HG03432 (cell line): ENCODE results near the gene CUEDC2.
"Not testable (repeated sequence)": the region's sequence is repeated elsewhere in the genome, so short reads cannot be mapped to it uniquely, and the experiment has no call there.

Experiments used
- ATAC-seq: cut with Tn5 transposase; IDR thresholded peaks from one replicate; pipeline ENCODE4 v1.9.1; 2021; ENCODE audit warnings: mild to moderate bottlenecking, moderate library complexity; ENCODE audit not compliant: unreplicated experiment

Gene CUEDC2

DNA sequence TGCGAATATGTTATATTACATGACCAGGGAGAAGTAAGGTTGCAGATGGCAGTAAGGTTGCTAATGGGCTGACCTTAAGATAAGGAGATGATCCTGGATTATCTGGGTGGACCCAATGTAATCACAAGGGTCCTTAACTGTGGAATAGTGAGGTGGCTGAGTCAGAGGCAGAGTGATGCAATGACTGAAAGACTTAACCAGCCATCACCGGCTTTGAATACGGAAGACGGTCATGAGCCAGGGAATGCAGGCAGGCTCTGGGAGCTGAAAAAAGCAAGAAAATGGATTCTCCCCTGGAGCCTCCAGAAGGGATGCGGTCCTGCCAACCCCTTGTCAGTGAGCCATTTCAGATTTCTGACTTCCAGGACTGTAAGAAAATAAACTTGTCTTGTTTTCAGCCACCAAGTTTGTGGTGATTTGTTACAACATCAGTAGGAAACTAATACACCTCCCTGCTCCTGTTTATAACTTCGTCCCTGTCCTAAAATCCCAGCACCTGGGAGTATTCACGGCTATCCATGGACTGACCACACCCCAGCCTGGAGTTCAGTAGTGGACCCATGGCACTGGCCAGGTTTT, 23.6 kb upstream of the CUEDC2 start:
- no peak for ATAC-seq

DNA sequence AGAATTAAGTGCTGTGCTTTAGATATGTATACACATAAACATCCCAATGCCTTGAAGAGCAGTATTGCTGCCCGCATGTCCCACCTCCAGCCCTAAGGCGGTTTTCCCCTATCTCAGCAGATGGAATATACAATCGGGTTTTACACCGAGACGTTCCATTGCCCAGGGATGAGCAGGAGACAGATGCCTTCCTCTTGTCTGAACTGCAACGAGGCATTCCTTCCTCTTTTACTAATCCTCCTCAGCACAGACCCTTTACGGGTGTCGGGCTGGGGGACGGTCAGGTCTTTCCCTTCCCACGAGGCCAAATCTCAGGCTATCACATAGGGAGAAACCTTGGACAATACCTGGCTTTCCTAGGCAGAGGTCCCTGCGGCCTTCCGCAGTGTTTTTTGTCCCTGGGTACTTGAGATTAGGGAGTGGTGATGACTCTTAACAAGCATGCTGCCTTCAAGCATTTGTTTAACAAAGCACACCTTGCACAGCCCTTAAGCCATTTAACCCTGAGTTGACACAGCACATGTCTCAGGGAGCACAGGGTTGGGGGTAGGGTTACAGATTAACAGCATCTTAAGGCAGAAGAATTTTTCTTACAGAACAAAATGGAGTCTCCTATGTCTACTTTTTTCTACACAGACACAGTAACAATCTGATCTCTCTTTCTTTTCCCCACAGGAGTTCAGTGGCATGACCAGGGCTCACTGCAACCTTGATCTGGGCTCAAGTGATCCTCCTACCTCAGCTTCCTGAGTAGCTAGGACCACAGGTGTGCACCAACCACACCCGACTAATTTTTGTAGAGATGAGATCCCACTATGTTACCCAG, 22.5 kb upstream of the CUEDC2 start:
- ATAC-seq, result not testable (repeated sequence)

DNA sequence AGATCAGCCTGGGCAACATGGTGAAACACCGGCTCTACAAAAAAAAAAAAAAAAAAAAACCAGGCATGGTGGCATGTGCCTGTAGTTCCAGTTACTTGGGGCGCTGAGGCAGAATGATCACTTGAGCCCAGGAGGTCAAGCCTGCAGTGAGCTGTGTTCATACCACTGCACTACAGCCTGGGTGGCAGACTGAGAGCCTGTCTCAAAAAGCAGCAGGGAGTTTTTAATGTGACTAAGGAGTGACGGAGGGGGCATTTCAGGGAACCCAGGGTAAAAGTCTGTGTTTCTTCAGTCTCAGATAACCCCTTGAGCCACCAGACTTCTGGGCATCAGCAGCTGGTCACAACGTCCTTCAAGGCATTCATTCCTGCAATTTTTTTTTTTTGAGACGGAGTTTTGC, 21.1 kb upstream of the CUEDC2 start:
- ATAC-seq, result no peak

DNA sequence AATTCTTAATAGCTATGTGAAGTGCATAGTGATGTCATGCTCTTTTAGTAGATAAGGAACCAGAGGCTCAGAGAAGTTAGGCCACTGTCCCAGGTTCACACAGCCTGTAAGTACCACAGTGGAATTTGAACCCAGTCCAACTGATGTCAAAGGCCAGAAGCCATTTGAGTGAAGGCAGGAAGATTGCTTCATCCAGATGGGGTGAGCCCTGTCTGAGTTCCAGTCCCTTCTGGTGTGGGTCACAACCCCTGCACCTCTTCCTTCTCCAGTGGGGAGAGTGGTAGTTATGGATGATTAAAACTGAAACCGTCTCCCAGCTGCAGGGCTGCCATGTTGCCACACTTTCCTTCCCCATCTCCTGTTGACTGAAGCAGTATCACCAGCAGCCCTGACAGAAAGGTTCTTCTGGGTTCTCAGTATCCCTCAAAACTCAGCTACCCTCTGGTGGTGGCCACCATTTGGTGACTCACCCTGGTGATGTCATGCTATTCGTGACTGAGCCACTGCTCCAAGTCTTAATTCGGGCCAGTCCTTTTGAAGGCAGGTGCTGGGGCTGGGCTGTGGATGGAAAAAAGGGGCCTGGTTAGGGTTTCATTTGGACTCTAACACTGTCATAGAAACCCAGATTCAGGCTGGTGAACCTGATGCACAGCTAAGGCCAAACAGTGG, 20.4 kb upstream of the CUEDC2 start:
- ATAC-seq, result no peak

GRCh38 chr10:102451105-102451969, 19.0 kb upstream of the CUEDC2 start, which contains the start of gene C10orf95:
Gene C10orf95, minus strand, starts transcription at chr10:102451543. Its CDS starts 450 bp downstream, at chr10:102451093.
- no peak for ATAC-seq

GRCh38 chr10:102450374-102451104, 18.2 kb upstream of the CUEDC2 start:
- peak; percentile 79 for ATAC-seq

- no peak for ATAC-seq
Measured at GRCh38 chr10:102450124-102450373, 17.7 kb upstream of the CUEDC2 start.

GRCh38 chr10:102449321-102450123, 17.1 kb upstream of the CUEDC2 start:
- peak; percentile 46 for ATAC-seq

DNA sequence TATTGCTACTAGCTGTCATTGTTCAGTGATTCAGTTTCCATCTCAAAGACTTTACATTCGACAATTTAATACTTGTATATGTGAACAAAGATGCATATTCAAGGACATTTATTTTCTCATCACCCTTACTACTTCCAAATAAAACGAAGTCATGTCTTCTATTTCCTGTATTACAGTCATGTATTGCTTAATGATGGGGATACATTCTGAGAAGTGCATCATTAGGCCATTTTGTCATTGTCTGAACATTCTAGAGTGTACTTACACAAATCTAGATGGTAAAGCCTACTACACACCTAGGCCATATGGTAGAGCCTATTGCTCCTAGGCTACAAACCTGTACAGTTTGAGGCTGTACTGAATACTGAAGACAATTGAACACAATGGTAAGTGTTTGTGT, 12.5 kb upstream of the CUEDC2 start:
- ATAC-seq, result no peak

GRCh38 chr10:102438374-102438773, 6.0 kb upstream of the CUEDC2 start:
- no peak for ATAC-seq

DNA sequence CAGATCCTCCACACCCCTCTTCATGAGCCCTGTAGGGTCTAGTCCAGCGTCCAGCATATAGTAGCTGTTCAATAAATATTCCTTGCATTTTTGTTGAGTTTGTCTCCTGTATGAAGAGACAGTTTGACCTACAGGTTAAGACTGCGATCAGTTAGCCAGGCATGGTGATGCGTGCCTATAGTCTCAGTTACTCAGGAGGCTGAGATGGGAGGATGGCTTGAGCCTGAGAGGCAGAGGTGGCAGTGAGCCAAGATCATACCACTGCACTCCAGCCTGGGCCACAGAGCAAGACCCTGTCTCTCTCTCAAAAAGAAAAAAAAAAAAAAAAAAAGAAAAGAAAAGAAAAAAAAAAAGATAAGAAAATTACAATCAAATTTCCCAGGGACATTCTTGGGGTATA, 5.1 kb upstream of the CUEDC2 start:
- ATAC-seq, result no peak

DNA sequence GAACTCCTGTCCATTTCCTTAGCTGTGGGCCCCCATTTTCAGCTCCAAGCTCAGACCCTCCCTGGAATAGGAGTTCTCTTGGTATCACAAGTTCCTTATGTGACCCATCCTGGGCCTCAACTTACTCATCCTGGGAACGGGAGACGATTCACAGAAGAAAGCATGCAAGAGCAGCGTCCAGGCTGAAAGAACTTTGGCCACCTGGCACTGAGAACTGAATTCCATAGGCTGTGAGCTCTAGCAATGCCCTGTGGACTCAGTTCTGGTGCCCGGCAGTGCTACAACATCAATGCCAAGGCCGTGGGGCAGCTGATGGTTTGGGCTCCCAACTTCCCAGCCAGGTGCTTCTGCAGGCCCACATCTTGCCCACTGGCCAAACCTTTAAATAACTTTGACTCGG, 3.9 kb upstream of the CUEDC2 start:
- no peak for ATAC-seq

GRCh38 chr10:102435529-102436233, 3.3 kb upstream of the CUEDC2 start:
- ATAC-seq, result no peak

- no peak for ATAC-seq
Measured at GRCh38 chr10:102435133-102435497, 2.7 kb upstream of the CUEDC2 start.

GRCh38 chr10:102434394-102435132, 2.2 kb upstream of the CUEDC2 start:
- ATAC-seq, result no peak

DNA sequence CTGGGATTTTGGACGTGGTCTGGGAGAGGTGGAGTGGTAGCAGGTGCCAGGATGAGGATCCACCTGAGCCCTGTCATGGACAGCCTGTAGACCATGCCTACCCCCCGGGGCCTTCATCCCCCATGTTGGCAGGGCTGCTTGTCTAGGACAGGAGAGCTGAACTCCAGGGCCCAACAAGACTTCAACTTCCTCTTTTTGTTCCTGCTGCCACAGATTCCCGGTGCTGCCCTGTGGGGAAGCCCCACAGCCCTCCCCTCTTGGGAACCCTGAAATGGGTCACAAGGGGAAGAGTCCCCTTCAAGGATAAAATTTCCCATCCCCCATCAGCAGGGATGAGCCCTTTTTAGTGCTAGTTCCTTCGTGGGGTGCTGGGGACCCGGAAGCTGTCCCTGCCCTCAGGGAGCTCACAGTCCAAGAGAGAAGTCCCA, 1.3 kb upstream of the CUEDC2 start:
- no peak for ATAC-seq

- peak; percentile 1 for ATAC-seq
Measured at GRCh38 chr10:102431452-102432124, 786 bp downstream of the CUEDC2 start.

- no peak for ATAC-seq
Measured at GRCh38 chr10:102429468-102429867, 2.9 kb downstream of the CUEDC2 start.
